GM12878 (cell line): ENCODE measurements around the gene TRIM50. TPM values are rescaled to one million over a fixed set of nuclear protein-coding genes. Genes with fewer than 3 reads are reported as not detected.

Experiments
- ATAC-seq: fragments of 200-7000 bp; cut with Tn5 transposase; 3 replicates; pipeline ENCODE4 v1.9.1; 2020; ENCODE audit warnings: mild to moderate bottlenecking, moderate library complexity
- BruUV-seq: library from RNA; stranded (reverse); fragments of 400-500 nt; replicated peaks from 2 replicates; lab custom pipeline; 2021; lab: Mats Ljungman, UMichigan
- CTCF ChIA-PET: fragments of 300-600 bp; sonication (Branson Sonifier 250); formaldehyde crosslinking; extraction: SDS; loops from one replicate; lab custom pipeline; 2021; ENCODE audit warnings: inconsistent platforms; lab: Yijun Ruan, JAX
- POLR2A ChIA-PET: fragments of 350-600 bp; formaldehyde crosslinking; extraction: SDS; loops from one replicate; lab custom pipeline; 2021; ENCODE audit warnings: inconsistent platforms; lab: Charles Lee
- RAD21 ChIA-PET: fragments of 300-600 bp; sonication (Branson Sonifier 250); formaldehyde crosslinking; loops from one replicate; lab custom pipeline; 2023; ENCODE audit warnings: antibody characterized with exemption; ENCODE audit not compliant: unreplicated experiment; lab: Charles Lee
- SMC1A ChIA-PET: fragments of 300-600 bp; sonication (Branson Sonifier 250); formaldehyde crosslinking; loops from one replicate; lab custom pipeline; 2023; ENCODE audit not compliant: unreplicated experiment, uncharacterized antibody; lab: Charles Lee
- DNase-seq: peaks from one replicate; pipeline ENCODE4 v3.0.0-alpha.2; 2011; ENCODE audit warnings: low read depth, low spot score
- FAIRE-seq: peaks from 3 replicates; lab custom pipeline; 2011; peaks lifted over from hg19 to GRCh38; lab: Jason Lieb, UNC
- H2AFZ ChIP-seq: 2 replicates; pipeline ENCODE4 v1.6.0; 2011; ENCODE audit warnings: low read depth, low read length, control low read depth; ENCODE audit not compliant: control insufficient read depth
- H3K27ac ChIP-seq: 2 replicates; pipeline ENCODE4 v1.5.1; 2011; ENCODE audit warnings: control low read depth; ENCODE audit not compliant: control insufficient read depth, insufficient read depth
- H3K27me3 ChIP-seq, 2 experiments: replicated peaks in 1 of 2; 2 replicates each; pipeline versions ENCODE4 v1.6.0 to v1.6.1; 2011; ENCODE audit warnings: low read length in 1 of 2; ENCODE audit not compliant: control insufficient read depth in 2 of 2, insufficient read depth in 2 of 2
- H3K36me3 ChIP-seq, 2 experiments: 2 replicates each; pipeline ENCODE4 v1.5.1; 2011; ENCODE audit warnings: low read length in 1 of 2; ENCODE audit not compliant: control insufficient read depth in 2 of 2, insufficient read depth in 2 of 2
- H3K4me1 ChIP-seq: 2 replicates; pipeline ENCODE4 v1.6.1; 2011; ENCODE audit warnings: mild to moderate bottlenecking, low read length, moderate library complexity, mixed read lengths; ENCODE audit not compliant: control insufficient read depth, insufficient read depth
- H3K4me2 ChIP-seq: 2 replicates; pipeline ENCODE4 v1.6.0; 2011; ENCODE audit warnings: control low read depth; ENCODE audit not compliant: control insufficient read depth, insufficient read depth
- H3K4me3 ChIP-seq: fragments of 200-600 bp; sonication (generic); 2 replicates; pipeline ENCODE4 v1.5.1; 2016
- H3K79me2 ChIP-seq: 2 replicates; pipeline ENCODE4 v1.6.0; 2011; ENCODE audit warnings: low read length; ENCODE audit not compliant: control insufficient read depth, insufficient read depth
- H3K9ac ChIP-seq: 2 replicates; pipeline ENCODE4 v1.8.0; 2011; ENCODE audit warnings: low read length, control low read depth, mixed read lengths; ENCODE audit not compliant: control insufficient read depth, insufficient read depth
- H3K9me3 ChIP-seq: replicated peaks from 3 replicates; pipeline ENCODE4 v1.5.1; 2011; ENCODE audit warnings: mild to moderate bottlenecking, low read length; ENCODE audit not compliant: control insufficient read depth, insufficient read depth
- H4K20me1 ChIP-seq: 2 replicates; pipeline ENCODE4 v1.6.0; 2011; ENCODE audit not compliant: control insufficient read depth, insufficient read depth
- BACH1 ChIP-seq: fragments of 450-650 bp; IDR thresholded peaks from 2 replicates; pipeline ENCODE4 v1.6.1; 2017; ENCODE audit warnings: mild to moderate bottlenecking, borderline replicate concordance
- CEBPB ChIP-seq, 2 experiments: fragments of 150-350 bp in 1 of 2; IDR thresholded peaks; 2 replicates each; pipeline ENCODE4 v1.6.1; 2012 to 2014; ENCODE audit warnings: low read depth in 2 of 2, low read length in 2 of 2, borderline replicate concordance in 1 of 2, inconsistent platforms in 1 of 2
- CREM ChIP-seq: IDR thresholded peaks from 2 replicates; pipeline ENCODE4 v1.6.1; 2014; ENCODE audit warnings: antibody characterized with exemption, low read depth
- EGR1 ChIP-seq, 2 experiments: IDR thresholded peaks; 1 replicate in 1 of 2; 2 replicates in 1 of 2; pipeline ENCODE4 v1.6.1; 2011 to 2012; ENCODE audit warnings: low read depth in 2 of 2, low read length in 2 of 2, borderline replicate concordance in 1 of 2, mild to moderate bottlenecking in 1 of 2, moderate library complexity in 1 of 2
- FOXK2 ChIP-seq: fragments of 450-650 bp; IDR thresholded peaks from 2 replicates; pipeline ENCODE4 v1.6.1; 2017; ENCODE audit warnings: mild to moderate bottlenecking, moderate library complexity
- HCFC1 ChIP-seq: fragments of 150-350 bp; IDR thresholded peaks from 2 replicates; pipeline ENCODE4 v1.6.1; 2014; ENCODE audit warnings: low read length
- IKZF2 ChIP-seq, 2 experiments: fragments of 450-650 bp; IDR thresholded peaks; 2 replicates each; pipeline ENCODE4 v1.6.1; 2017; ENCODE audit warnings: mild to moderate bottlenecking in 2 of 2, moderate library complexity in 2 of 2
- NFXL1 ChIP-seq: fragments of 450-650 bp; IDR thresholded peaks from 2 replicates; pipeline ENCODE4 v1.6.1; 2017; ENCODE audit warnings: antibody characterized with exemption, mild to moderate bottlenecking, borderline replicate concordance
- SIN3A ChIP-seq: IDR thresholded peaks from 2 replicates; pipeline ENCODE4 v1.6.1; 2012; ENCODE audit warnings: low read depth, low read length, improper control_type of control experiment
- SMARCA5 ChIP-seq: fragments of 450-650 bp; IDR thresholded peaks from 2 replicates; pipeline ENCODE4 v1.6.1; 2017; ENCODE audit warnings: mild to moderate bottlenecking
- STAT1 ChIP-seq: fragments of 450-650 bp; conservative IDR thresholded peaks from 2 replicates; pipeline ENCODE4 v1.6.1; 2014; ENCODE audit warnings: antibody characterized with exemption, mild to moderate bottlenecking
- STAT3 ChIP-seq: IDR thresholded peaks from 2 replicates; pipeline ENCODE4 v1.6.1; 2011; ENCODE audit warnings: low read depth, low read length, improper control_type of control experiment
- SUZ12 ChIP-seq: fragments of 200-600 bp; sonication (generic); IDR thresholded peaks from one replicate; pipeline ENCODE4 v1.6.1; 2018; ENCODE audit warnings: antibody characterized with exemption, mild to moderate bottlenecking; ENCODE audit not compliant: unreplicated experiment
- YBX1 ChIP-seq: fragments of 450-650 bp; IDR thresholded peaks from 2 replicates; pipeline ENCODE4 v1.6.1; 2016; ENCODE audit warnings: antibody characterized with exemption
- ZNF207 ChIP-seq: fragments of 450-650 bp; IDR thresholded peaks from 2 replicates; pipeline ENCODE4 v1.6.1; 2014; ENCODE audit warnings: antibody characterized with exemption, mild to moderate bottlenecking, borderline replicate concordance
- ZNF274 ChIP-seq: IDR thresholded peaks from one replicate; pipeline ENCODE4 v1.8.0; 2011; ENCODE audit not compliant: insufficient read length, insufficient read depth
- WGBS: methylation state at CpG from one replicate; pipeline ENCODE4 v1.1.6; 2016; ENCODE audit warnings: low lambda C conversion rate; ENCODE audit not compliant: insufficient replicate concordance, insufficient coverage; ENCODE audit errors: missing lambda C conversion rate; 5-methylcytosine and 5-hydroxymethylcytosine counted together
- in situ Hi-C: fragments of 300-500 bp; cut with MboI; formaldehyde crosslinking; loops from 9 replicates; pipeline ENCODE4 v1.14.3; 2018; ENCODE audit warnings: mixed read lengths
- intact Hi-C: fragments of 100-400 bp; cut with micrococcal nuclease; formaldehyde crosslinking; loops from one replicate; pipeline ENCODE4 v1.14.2; 2022; ENCODE audit not compliant: unreplicated experiment
- polyA plus RNA-seq, 11 experiments: library from polyadenylated mRNA; depleted of rRNA in 4 of 11; unstranded in 6 of 11; stranded (reverse) in 5 of 11; fragments of >200 nt; fragmentation: Nextera tagmentation in 4 of 11; fragmentation: Illumina TruSeq in 1 of 11; extraction: Ambion mirVana in 4 of 11; extraction: Trizol in 1 of 11; gene quantifications; 1 replicate in 1 of 11; 2 replicates in 10 of 11; pipeline versions ENCODE4 v1.2.1 to v1.2.3, GENCODE V29; 2011 to 2016; ENCODE audit warnings: inconsistent platforms in 2 of 11, missing spikeins in 2 of 11, low read depth in 1 of 11
- total RNA-seq, 4 experiments: library from RNA; depleted of rRNA in 3 of 4; stranded (reverse); fragments of >200 nt in 3 of 4; fragmentation: Illumina TruSeq in 1 of 4; extraction: Trizol in 1 of 4; gene quantifications; 2 replicates each; pipeline versions ENCODE4 v1.2.1 to v1.2.3, GENCODE V29; 2013 to 2021
- TF ChIP-seq, protein P1 (sequence below): fragments of 450-650 bp; IDR thresholded peaks from 2 replicates; pipeline ENCODE4 v1.6.1; 2017; ENCODE audit warnings: low read depth, mild to moderate bottlenecking, moderate library complexity

TRIM50 gene
- total and polyA plus RNA-seq, 10 of the 15 experiments (the other 5 are each of a cell fraction or from before 2014, with no cell fraction given): not detected

- Histone ChIP-seq H3K4me1 (no peaks in the 10 kb centered on the region), H3K27ac (no peak overlapping the region), H3K9me3 (no peaks in the 10 kb centered on the region), H3K9ac (no peak overlapping the region), H3K79me2 (no peaks in the 10 kb centered on the region), H3K4me2 (no peak overlapping the region), H3K4me3 (no peak overlapping the region), H3K36me3 (no peaks in the 10 kb centered on the region), H4K20me1 (no peaks in the 10 kb centered on the region), H3K27me3 (no peaks in the 10 kb centered on the region; a peak in 1 of 4 replicates), H2AFZ (no peak overlapping the region)
- CTCF ChIA-PET: interaction anchor here (1.0 to 1.3 kb wide), 3 partner anchors 22 to 105 kb away, joined by 3 to 4 read pairs (median 3); no protein-coding TSS in a partner anchor
- POLR2A ChIA-PET: interaction anchor here (0.7 kb wide), 1 partner anchor 11 kb away, joined by 3 read pairs; no protein-coding TSS in a partner anchor
- WGBS: 49% methylated on average over 8 of the region's 8 CpGs
- SMC1A ChIA-PET: no interaction called here
- TF ChIP-seq HCFC1 (no peak), ZNF274 (no peak)
- RAD21 ChIA-PET: interaction anchor here (0.6 kb wide), 1 partner anchor 9 kb away, joined by 3 read pairs; no protein-coding TSS in a partner anchor
- DNase-seq (no peak), ATAC-seq (no peak), FAIRE-seq (no peak)
- BruUV-seq: no TSS peak
- intact Hi-C loops: no loop called here
- in situ Hi-C loops: no loop called here
Observed at GRCh38 chr7:73345951-73346350, 18.1 kb upstream of the TRIM50 start.

- H3K79me2 ChIP-seq: no peaks in the 10 kb centered on the region
- no peak for FAIRE-seq
- ChIA-PET CTCF (interaction anchor here (1.0 to 1.3 kb wide), 3 partner anchors 22 to 106 kb away, joined by 3 to 4 read pairs (median 3); no protein-coding TSS in a partner anchor), RAD21 (interaction anchor here (0.6 kb wide), 1 partner anchor 9 kb away, joined by 3 read pairs; no protein-coding TSS in a partner anchor), SMC1A (no interaction called here), POLR2A (interaction anchor here (0.7 kb wide), 1 partner anchor 11 kb away, joined by 3 read pairs; no protein-coding TSS in a partner anchor)
- H3K4me3 ChIP-seq: no peak overlapping the region
- no peaks in the 10 kb centered on the region for H3K36me3 ChIP-seq
- no peak overlapping the region for H3K27ac ChIP-seq
- H3K9ac ChIP-seq: no peak overlapping the region
- intact Hi-C loops: no loop called here
- no peak for DNase-seq
- H4K20me1 ChIP-seq: no peaks in the 10 kb centered on the region
- H2AFZ ChIP-seq: no peak overlapping the region
- H3K9me3 ChIP-seq: no peaks in the 10 kb centered on the region
- WGBS: 18% methylated on average over 4 of the region's 4 CpGs
- no peaks in the 10 kb centered on the region for H3K4me1 ChIP-seq
- no TSS peak for BruUV-seq
- in situ Hi-C loops: no loop called here
- H3K27me3 ChIP-seq: no peaks in the 10 kb centered on the region; a peak in 1 of 4 replicates
- no peak for ATAC-seq
- H3K4me2 ChIP-seq: no peak overlapping the region
- TF ChIP-seq CEBPB (IDR thresholded peaks at IDR 0.05; ENCODE audit: borderline replicate concordance in 1 of 2, low read depth in 2 of 2, low read length in 2 of 2) (no peak), EGR1 (IDR thresholded peaks at IDR 0.05; ENCODE audit: borderline replicate concordance in 1 of 2, low read depth in 2 of 2, low read length in 2 of 2) (no peak), SUZ12 (no peak), NFXL1 (no peak), STAT3 (no peak), STAT1 (no peak), IKZF2 (IDR thresholded peaks at IDR 0.05) (no peak), ZNF207 (no peak), SIN3A (no peak), FOXK2 (no peak), YBX1 (no peak), BACH1 (no peak), SMARCA5 (no peak), CREM (no peak)
- TF ChIP-seq, protein P1, sequence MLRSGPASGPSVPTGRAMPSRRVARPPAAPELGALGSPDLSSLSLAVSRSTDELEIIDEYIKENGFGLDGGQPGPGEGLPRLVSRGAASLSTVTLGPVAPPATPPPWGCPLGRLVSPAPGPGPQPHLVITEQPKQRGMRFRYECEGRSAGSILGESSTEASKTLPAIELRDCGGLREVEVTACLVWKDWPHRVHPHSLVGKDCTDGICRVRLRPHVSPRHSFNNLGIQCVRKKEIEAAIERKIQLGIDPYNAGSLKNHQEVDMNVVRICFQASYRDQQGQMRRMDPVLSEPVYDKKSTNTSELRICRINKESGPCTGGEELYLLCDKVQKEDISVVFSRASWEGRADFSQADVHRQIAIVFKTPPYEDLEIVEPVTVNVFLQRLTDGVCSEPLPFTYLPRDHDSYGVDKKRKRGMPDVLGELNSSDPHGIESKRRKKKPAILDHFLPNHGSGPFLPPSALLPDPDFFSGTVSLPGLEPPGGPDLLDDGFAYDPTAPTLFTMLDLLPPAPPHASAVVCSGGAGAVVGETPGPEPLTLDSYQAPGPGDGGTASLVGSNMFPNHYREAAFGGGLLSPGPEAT: no peak
Observed at GRCh38 chr7:73345538-73345937, 17.7 kb upstream of the TRIM50 start.
